WTC11 (cell line): ENCODE measurements around the gene PLD1. TPM values are rescaled to one million over a fixed set of nuclear protein-coding genes. Genes with fewer than 3 reads are reported as not detected.

ENCODE experiments used
- ATAC-seq: fragments of 200-7000 bp; cut with Tn5 transposase; 2 replicates; pipeline ENCODE4 v1.10.0; 2021; ENCODE audit warnings: mild to moderate bottlenecking, moderate library complexity
- CTCF ChIA-PET: fragments of 300-600 bp; sonication (Branson Sonifier 250); formaldehyde crosslinking; loops from one replicate; lab custom pipeline; 2021; ENCODE audit warnings: antibody characterized with exemption; lab: Charles Lee
- POLR2A ChIA-PET: fragments of 350-600 bp; sonication (Branson Sonifier 250); formaldehyde crosslinking; loops from one replicate; lab custom pipeline; 2021; ENCODE audit warnings: antibody characterized with exemption; lab: Charles Lee
- DNase-seq: peaks from one replicate; pipeline ENCODE4 v3.0.0; 2021; ENCODE audit warnings: low spot score
- H3K27ac Mint-ChIP-seq: 2 replicates; pipeline ENCODE4 v1.8.0; 2021; ENCODE audit warnings: mixed read lengths
- H3K27me3 Mint-ChIP-seq: 2 replicates; pipeline ENCODE4 v1.8.0; 2021; ENCODE audit warnings: low read depth, mild to moderate bottlenecking, moderate library complexity, mixed read lengths
- H3K36me3 Mint-ChIP-seq: 2 replicates; pipeline ENCODE4 v1.8.0; 2021; ENCODE audit warnings: mixed read lengths
- H3K4me1 Mint-ChIP-seq: 2 replicates; pipeline ENCODE4 v1.8.0; 2022; ENCODE audit warnings: mixed read lengths
- H3K4me3 Mint-ChIP-seq: 2 replicates; pipeline ENCODE4 v1.8.0; 2021; ENCODE audit warnings: mild to moderate bottlenecking, moderate library complexity, mixed read lengths
- H3K9me3 Mint-ChIP-seq: 2 replicates; pipeline ENCODE4 v1.8.0; 2021; ENCODE audit warnings: mixed read lengths
- ELF4 ChIP-seq: sonication (generic); formaldehyde crosslinking; IDR thresholded peaks from 2 replicates; pipeline ENCODE4 v1.8.1; 2022; ENCODE audit warnings: low read depth, mild to moderate bottlenecking, moderate library complexity, missing genetic modification reagents
- FOXP1 ChIP-seq: sonication (generic); formaldehyde crosslinking; IDR thresholded peaks from 2 replicates; pipeline ENCODE4 v1.8.0; 2022; ENCODE audit warnings: missing genetic modification reagents, mild to moderate bottlenecking, moderate library complexity, borderline replicate concordance
- GABPB1 ChIP-seq: sonication (generic); formaldehyde crosslinking; IDR thresholded peaks from 2 replicates; pipeline ENCODE4 v1.8.1; 2023; ENCODE audit warnings: mild to moderate bottlenecking, missing genetic modification reagents
- JUN ChIP-seq: sonication (generic); formaldehyde crosslinking; IDR thresholded peaks from 2 replicates; pipeline ENCODE4 v1.8.0; 2023; ENCODE audit warnings: mild to moderate bottlenecking, missing genetic modification reagents
- KAT7 ChIP-seq: sonication (generic); formaldehyde crosslinking; IDR thresholded peaks from 2 replicates; pipeline ENCODE4 v1.8.1; 2023; ENCODE audit warnings: missing genetic modification reagents, mild to moderate bottlenecking, borderline replicate concordance
- NFYB ChIP-seq: sonication (generic); formaldehyde crosslinking; conservative IDR thresholded peaks from 2 replicates; pipeline ENCODE4 v1.8.0; 2022; ENCODE audit warnings: low read depth, missing genetic modification reagents
- OVOL2 ChIP-seq: fragments of 250-450 bp; sonication (Bioruptor Pico); IDR thresholded peaks from 2 replicates; pipeline ENCODE4 v1.9.0; 2021; ENCODE audit warnings: mild to moderate bottlenecking, borderline replicate concordance
- SMAD3 ChIP-seq: sonication (generic); formaldehyde crosslinking; IDR thresholded peaks from 2 replicates; pipeline ENCODE4 v1.8.0; 2022; ENCODE audit warnings: missing genetic modification reagents, mild to moderate bottlenecking, borderline replicate concordance
- ZBTB21 ChIP-seq: sonication (generic); formaldehyde crosslinking; IDR thresholded peaks from 2 replicates; pipeline ENCODE4 v1.8.1; 2023; ENCODE audit warnings: mild to moderate bottlenecking, missing genetic modification reagents, borderline replicate concordance
- ZNF317 ChIP-seq: sonication (generic); formaldehyde crosslinking; IDR thresholded peaks from 2 replicates; pipeline ENCODE4 v1.8.1; 2023; ENCODE audit warnings: low read depth, mild to moderate bottlenecking, moderate library complexity, missing genetic modification reagents, borderline replicate concordance
- total RNA-seq: library from RNA; stranded (reverse); gene quantifications from 3 replicates; pipeline ENCODE4 v1.2.3, GENCODE V29; 2021
- TF ChIP-seq, protein P1 (sequence below): fragments of 200-600 bp; IDR thresholded peaks from 2 replicates; pipeline ENCODE4 v1.8.0; 2022; ENCODE audit warnings: antibody characterized with exemption
- TF ChIP-seq, protein P2 (sequence below): sonication (generic); formaldehyde crosslinking; IDR thresholded peaks from 2 replicates; pipeline ENCODE4 v1.8.0; 2022; ENCODE audit warnings: mild to moderate bottlenecking, missing genetic modification reagents
- TF ChIP-seq, protein P3 (sequence below): fragments of 250-450 bp; sonication (Bioruptor Pico); IDR thresholded peaks from 2 replicates; pipeline ENCODE4 v1.9.0; 2021; ENCODE audit warnings: mild to moderate bottlenecking
- TF ChIP-seq, protein P4 (sequence below): sonication (generic); formaldehyde crosslinking; IDR thresholded peaks from 2 replicates; pipeline ENCODE4 v1.8.1; 2022; ENCODE audit warnings: missing genetic modification reagents, borderline replicate concordance
- TF ChIP-seq, protein P5 (sequence below): fragments of 250-450 bp; sonication (Bioruptor Pico); IDR thresholded peaks from 2 replicates; pipeline ENCODE4 v1.9.0; 2021; ENCODE audit warnings: mild to moderate bottlenecking
- TF ChIP-seq, protein P6 (sequence below): sonication (generic); formaldehyde crosslinking; IDR thresholded peaks from 2 replicates; pipeline ENCODE4 v1.8.1; 2022; ENCODE audit warnings: low read depth, missing genetic modification reagents, borderline replicate concordance
- TF ChIP-seq, protein P7 (sequence below): fragments of 250-450 bp; sonication (Bioruptor Pico); IDR thresholded peaks from 2 replicates; pipeline ENCODE4 v2.1.2; 2022; ENCODE audit warnings: mild to moderate bottlenecking, moderate library complexity
- TF ChIP-seq, protein P8 (sequence below): sonication (generic); formaldehyde crosslinking; IDR thresholded peaks from 2 replicates; pipeline ENCODE4 v1.8.1; 2022; ENCODE audit warnings: low read depth, mild to moderate bottlenecking, moderate library complexity, missing genetic modification reagents, borderline replicate concordance
- TF ChIP-seq, protein P9 (sequence below): fragments of 250-450 bp; sonication (Bioruptor Pico); conservative IDR thresholded peaks from 2 replicates; pipeline ENCODE4 v1.9.0; 2021; ENCODE audit warnings: mild to moderate bottlenecking

PLD1 gene
- total RNA-seq, 1 experiment from 2014 or later: 4.0 TPM

DNA sequence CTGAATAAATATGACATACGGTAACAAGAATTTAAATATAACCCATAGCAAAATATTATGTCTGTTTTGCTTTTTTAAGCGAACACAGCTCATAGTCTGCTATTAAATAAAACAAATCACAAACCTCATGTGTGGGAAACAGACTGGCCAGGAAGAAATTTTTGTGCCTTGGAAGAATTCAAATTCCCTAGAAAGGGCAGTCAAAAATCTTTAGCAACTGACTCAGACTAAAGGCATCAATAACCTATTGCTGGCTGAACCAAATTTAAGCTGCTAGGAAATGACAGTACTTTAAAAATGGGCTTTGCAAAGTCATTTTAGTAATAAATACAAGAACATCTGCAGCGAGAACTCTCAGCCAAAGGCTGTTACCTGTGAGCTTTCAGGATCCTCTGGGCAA lies 151.4 kb downstream of the PLD1 start (continued):
- TF ChIP-seq, protein P1, sequence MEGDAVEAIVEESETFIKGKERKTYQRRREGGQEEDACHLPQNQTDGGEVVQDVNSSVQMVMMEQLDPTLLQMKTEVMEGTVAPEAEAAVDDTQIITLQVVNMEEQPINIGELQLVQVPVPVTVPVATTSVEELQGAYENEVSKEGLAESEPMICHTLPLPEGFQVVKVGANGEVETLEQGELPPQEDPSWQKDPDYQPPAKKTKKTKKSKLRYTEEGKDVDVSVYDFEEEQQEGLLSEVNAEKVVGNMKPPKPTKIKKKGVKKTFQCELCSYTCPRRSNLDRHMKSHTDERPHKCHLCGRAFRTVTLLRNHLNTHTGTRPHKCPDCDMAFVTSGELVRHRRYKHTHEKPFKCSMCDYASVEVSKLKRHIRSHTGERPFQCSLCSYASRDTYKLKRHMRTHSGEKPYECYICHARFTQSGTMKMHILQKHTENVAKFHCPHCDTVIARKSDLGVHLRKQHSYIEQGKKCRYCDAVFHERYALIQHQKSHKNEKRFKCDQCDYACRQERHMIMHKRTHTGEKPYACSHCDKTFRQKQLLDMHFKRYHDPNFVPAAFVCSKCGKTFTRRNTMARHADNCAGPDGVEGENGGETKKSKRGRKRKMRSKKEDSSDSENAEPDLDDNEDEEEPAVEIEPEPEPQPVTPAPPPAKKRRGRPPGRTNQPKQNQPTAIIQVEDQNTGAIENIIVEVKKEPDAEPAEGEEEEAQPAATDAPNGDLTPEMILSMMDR: no peak
- no peak for TF ChIP-seq ZNF317
- TF ChIP-seq, protein P2, sequence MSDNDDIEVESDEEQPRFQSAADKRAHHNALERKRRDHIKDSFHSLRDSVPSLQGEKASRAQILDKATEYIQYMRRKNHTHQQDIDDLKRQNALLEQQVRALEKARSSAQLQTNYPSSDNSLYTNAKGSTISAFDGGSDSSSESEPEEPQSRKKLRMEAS: no peak
- TF ChIP-seq, protein P3, sequence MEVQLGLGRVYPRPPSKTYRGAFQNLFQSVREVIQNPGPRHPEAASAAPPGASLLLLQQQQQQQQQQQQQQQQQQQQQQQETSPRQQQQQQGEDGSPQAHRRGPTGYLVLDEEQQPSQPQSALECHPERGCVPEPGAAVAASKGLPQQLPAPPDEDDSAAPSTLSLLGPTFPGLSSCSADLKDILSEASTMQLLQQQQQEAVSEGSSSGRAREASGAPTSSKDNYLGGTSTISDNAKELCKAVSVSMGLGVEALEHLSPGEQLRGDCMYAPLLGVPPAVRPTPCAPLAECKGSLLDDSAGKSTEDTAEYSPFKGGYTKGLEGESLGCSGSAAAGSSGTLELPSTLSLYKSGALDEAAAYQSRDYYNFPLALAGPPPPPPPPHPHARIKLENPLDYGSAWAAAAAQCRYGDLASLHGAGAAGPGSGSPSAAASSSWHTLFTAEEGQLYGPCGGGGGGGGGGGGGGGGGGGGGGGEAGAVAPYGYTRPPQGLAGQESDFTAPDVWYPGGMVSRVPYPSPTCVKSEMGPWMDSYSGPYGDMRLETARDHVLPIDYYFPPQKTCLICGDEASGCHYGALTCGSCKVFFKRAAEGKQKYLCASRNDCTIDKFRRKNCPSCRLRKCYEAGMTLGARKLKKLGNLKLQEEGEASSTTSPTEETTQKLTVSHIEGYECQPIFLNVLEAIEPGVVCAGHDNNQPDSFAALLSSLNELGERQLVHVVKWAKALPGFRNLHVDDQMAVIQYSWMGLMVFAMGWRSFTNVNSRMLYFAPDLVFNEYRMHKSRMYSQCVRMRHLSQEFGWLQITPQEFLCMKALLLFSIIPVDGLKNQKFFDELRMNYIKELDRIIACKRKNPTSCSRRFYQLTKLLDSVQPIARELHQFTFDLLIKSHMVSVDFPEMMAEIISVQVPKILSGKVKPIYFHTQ (CRISPR knock-in tag): no peak
- no peak for TF ChIP-seq JUN (CRISPR knock-in tag)
- TF ChIP-seq, protein P4, sequence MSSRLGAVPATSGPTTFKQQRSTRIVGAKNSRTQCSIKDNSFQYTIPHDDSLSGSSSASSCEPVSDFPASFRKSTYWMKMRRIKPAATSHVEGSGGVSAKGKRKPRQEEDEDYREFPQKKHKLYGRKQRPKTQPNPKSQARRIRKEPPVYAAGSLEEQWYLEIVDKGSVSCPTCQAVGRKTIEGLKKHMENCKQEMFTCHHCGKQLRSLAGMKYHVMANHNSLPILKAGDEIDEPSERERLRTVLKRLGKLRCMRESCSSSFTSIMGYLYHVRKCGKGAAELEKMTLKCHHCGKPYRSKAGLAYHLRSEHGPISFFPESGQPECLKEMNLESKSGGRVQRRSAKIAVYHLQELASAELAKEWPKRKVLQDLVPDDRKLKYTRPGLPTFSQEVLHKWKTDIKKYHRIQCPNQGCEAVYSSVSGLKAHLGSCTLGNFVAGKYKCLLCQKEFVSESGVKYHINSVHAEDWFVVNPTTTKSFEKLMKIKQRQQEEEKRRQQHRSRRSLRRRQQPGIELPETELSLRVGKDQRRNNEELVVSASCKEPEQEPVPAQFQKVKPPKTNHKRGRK (CRISPR knock-in tag): no peak
- no peak for TF ChIP-seq NFYB

DNA sequence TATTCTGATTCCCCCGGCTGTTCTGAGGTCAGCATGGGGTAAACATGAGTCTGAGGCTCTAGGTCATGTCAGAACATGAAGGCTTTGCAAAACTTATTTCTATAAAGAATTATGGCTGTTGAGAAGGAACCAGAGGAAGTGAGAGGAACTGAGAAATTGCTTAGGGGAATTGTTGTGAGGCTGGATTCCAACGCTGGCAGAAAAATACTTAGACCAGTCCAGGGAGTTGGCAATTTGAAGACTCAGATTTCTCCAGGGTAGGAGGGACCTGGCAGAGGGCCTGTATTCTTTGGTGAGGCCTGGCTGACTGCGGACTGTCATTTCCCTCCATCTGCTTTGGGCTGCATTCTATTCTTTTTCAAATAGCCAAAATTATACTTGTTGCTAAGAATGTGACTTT lies 155.5 kb downstream of the PLD1 start:
- peaks cover 6% of the 10 kb centered on the region; the same call in 1 of the 2 replicates for H3K9me3 Mint-ChIP-seq
- no peak for ATAC-seq

More for the DNA sequence above, 155.5 kb downstream of the PLD1 start:
- ChIA-PET POLR2A (no interaction called here), CTCF (no interaction called here)
- no peaks in the 10 kb centered on the region for H3K4me1 Mint-ChIP-seq
- H3K27ac Mint-ChIP-seq: peak overlapping the region; percentile 72; the same call in 1 of the 2 replicates
- no peaks in the 10 kb centered on the region for H3K27me3 Mint-ChIP-seq
- H3K36me3 Mint-ChIP-seq: no peaks in the 10 kb centered on the region
- TF ChIP-seq OVOL2 (CRISPR knock-in tag): no peak
- TF ChIP-seq, protein P5, sequence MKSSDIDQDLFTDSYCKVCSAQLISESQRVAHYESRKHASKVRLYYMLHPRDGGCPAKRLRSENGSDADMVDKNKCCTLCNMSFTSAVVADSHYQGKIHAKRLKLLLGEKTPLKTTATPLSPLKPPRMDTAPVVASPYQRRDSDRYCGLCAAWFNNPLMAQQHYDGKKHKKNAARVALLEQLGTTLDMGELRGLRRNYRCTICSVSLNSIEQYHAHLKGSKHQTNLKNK: no peak
- TF ChIP-seq ELF4 (CRISPR knock-in tag): no peak
- TF ChIP-seq ZBTB21 (CRISPR knock-in tag): no peak
- no peak for TF ChIP-seq SMAD3 (CRISPR knock-in tag)
- TF ChIP-seq, protein P6, sequence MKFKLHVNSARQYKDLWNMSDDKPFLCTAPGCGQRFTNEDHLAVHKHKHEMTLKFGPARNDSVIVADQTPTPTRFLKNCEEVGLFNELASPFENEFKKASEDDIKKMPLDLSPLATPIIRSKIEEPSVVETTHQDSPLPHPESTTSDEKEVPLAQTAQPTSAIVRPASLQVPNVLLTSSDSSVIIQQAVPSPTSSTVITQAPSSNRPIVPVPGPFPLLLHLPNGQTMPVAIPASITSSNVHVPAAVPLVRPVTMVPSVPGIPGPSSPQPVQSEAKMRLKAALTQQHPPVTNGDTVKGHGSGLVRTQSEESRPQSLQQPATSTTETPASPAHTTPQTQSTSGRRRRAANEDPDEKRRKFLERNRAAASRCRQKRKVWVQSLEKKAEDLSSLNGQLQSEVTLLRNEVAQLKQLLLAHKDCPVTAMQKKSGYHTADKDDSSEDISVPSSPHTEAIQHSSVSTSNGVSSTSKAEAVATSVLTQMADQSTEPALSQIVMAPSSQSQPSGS (CRISPR knock-in tag): no peak
- TF ChIP-seq, protein P7, sequence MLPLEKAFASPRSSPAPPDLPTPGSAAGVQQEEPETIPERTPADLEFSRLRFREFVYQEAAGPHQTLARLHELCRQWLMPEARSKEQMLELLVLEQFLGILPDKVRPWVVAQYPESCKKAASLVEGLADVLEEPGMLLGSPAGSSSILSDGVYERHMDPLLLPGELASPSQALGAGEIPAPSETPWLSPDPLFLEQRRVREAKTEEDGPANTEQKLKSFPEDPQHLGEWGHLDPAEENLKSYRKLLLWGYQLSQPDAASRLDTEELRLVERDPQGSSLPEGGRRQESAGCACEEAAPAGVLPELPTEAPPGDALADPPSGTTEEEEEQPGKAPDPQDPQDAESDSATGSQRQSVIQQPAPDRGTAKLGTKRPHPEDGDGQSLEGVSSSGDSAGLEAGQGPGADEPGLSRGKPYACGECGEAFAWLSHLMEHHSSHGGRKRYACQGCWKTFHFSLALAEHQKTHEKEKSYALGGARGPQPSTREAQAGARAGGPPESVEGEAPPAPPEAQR: no peak
- no peak for TF ChIP-seq KAT7 (CRISPR knock-in tag)
- TF ChIP-seq, protein P8, sequence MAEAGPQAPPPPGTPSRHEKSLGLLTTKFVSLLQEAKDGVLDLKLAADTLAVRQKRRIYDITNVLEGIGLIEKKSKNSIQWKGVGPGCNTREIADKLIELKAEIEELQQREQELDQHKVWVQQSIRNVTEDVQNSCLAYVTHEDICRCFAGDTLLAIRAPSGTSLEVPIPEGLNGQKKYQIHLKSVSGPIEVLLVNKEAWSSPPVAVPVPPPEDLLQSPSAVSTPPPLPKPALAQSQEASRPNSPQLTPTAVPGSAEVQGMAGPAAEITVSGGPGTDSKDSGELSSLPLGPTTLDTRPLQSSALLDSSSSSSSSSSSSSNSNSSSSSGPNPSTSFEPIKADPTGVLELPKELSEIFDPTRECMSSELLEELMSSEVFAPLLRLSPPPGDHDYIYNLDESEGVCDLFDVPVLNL (CRISPR knock-in tag): no peak
- no peak for TF ChIP-seq GABPB1 (CRISPR knock-in tag)
- TF ChIP-seq, protein P4 (CRISPR knock-in tag): no peak
- TF ChIP-seq, protein P9, sequence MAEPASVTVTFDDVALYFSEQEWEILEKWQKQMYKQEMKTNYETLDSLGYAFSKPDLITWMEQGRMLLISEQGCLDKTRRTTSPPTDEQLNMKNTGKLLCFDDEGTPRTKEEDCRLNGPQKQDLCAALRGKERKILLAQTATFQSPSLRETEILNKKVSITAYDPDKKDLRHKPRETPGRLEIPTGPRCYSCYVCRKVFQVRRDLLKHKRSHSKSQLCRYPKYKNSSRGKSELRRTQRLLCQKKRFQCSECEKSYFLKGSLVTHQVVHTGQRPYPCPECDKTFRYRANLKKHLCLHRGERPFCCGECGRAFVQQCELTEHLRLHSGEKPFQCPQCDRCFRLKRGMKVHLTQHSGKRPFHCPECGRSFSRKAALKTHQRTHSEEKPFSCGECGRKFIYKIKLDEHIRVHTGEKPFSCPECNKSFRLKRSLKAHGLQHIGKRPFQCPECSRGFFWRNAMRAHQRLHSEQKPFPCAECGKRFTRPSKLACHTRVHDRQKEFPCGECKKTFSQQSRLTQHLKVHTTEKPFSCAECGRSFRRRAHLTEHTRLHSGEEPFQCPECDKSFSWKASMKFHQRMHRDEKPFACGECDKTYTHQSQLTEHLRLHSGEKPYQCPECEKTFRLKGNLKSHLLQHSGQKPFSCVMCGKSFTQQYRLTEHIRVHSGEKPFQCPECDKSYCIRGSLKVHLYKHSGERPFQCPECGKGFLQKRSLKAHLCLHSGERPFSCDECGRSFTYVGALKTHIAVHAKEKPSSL (CRISPR knock-in tag): no peak
- TF ChIP-seq FOXP1 (CRISPR knock-in tag): no peak
- no peak overlapping the region for H3K4me3 Mint-ChIP-seq
- no peak for DNase-seq
